MM.1S (cell line): ENCODE data around the gene ISX.

Source experiments
- DNase-seq: peaks from one replicate; pipeline ENCODE4 v3.0.0-alpha.2; 2015
- H2AFZ ChIP-seq: fragments of 300-600 bp; sonication (generic); 2 replicates; pipeline ENCODE4 v1.6.0; 2016; ENCODE audit warnings: antibody characterized with exemption, low read length
- H3F3A ChIP-seq: fragments of 300-600 bp; sonication (generic); 2 replicates; pipeline ENCODE4 v1.6.1; 2016; ENCODE audit warnings: mild to moderate bottlenecking, antibody characterized with exemption, low read length, moderate library complexity, mixed read lengths; ENCODE audit not compliant: insufficient read depth
- H3K27ac ChIP-seq: fragments of 300-600 bp; sonication (generic); 2 replicates; pipeline ENCODE4 v1.5.1; 2016; ENCODE audit warnings: mild to moderate bottlenecking, low read length
- H3K27me3 ChIP-seq: fragments of 300-600 bp; sonication (generic); replicated peaks from 2 replicates; pipeline ENCODE4 v1.6.0; 2016; ENCODE audit warnings: low read length; ENCODE audit not compliant: insufficient read depth
- H3K36me3 ChIP-seq: fragments of 300-600 bp; sonication (generic); replicated peaks from 2 replicates; pipeline ENCODE4 v1.6.1; 2016; ENCODE audit warnings: mild to moderate bottlenecking, low read length, mixed read lengths; ENCODE audit not compliant: insufficient read depth
- H3K4me1 ChIP-seq: fragments of 300-600 bp; sonication (generic); 2 replicates; pipeline ENCODE4 v1.6.1; 2016; ENCODE audit warnings: low read length, mixed read lengths
- H3K4me2 ChIP-seq: fragments of 300-600 bp; sonication (generic); 2 replicates; pipeline ENCODE4 v1.6.0; 2016; ENCODE audit warnings: low read depth, low read length
- H3K4me3 ChIP-seq: fragments of 300-600 bp; sonication (generic); 2 replicates; pipeline ENCODE4 v1.5.1; 2016; ENCODE audit warnings: low read length, mixed read lengths
- H3K79me2 ChIP-seq: fragments of 300-600 bp; sonication (generic); 2 replicates; pipeline ENCODE4 v1.6.1; 2016; ENCODE audit warnings: mixed run types, low read length, mixed read lengths
- H3K9ac ChIP-seq: fragments of 300-600 bp; sonication (generic); 2 replicates; pipeline ENCODE4 v1.6.1; 2016; ENCODE audit warnings: low read length, mixed read lengths
- H3K9me2 ChIP-seq: fragments of 300-600 bp; sonication (generic); replicated peaks from 2 replicates; pipeline ENCODE4 v1.6.1; 2016; ENCODE audit warnings: mild to moderate bottlenecking, low read length, mixed read lengths; ENCODE audit not compliant: insufficient read depth
- H3K9me3 ChIP-seq: fragments of 300-600 bp; sonication (generic); replicated peaks from 2 replicates; pipeline ENCODE4 v1.6.1; 2016; ENCODE audit warnings: mild to moderate bottlenecking, low read length, mixed read lengths; ENCODE audit not compliant: insufficient read depth
- H4K20me1 ChIP-seq: fragments of 300-600 bp; sonication (generic); 2 replicates; pipeline ENCODE4 v1.6.1; 2016; ENCODE audit warnings: mild to moderate bottlenecking, low read length, moderate library complexity, mixed read lengths; ENCODE audit not compliant: insufficient read depth
- EZH2 ChIP-seq: fragments of 300-600 bp; sonication (generic); optimal IDR thresholded peaks from 2 replicates; pipeline ENCODE3; 2017; ENCODE audit warnings: low read depth, mild to moderate bottlenecking, antibody characterized with exemption, low read length, mixed read lengths
- EZH2phosphoT487 ChIP-seq: fragments of 300-600 bp; sonication (generic); IDR thresholded peaks from 2 replicates; pipeline ENCODE4 v1.6.1; 2018; ENCODE audit warnings: antibody characterized with exemption, low read length
- TF ChIP-seq, protein P1 (sequence below): fragments of 300-600 bp; sonication (generic); IDR thresholded peaks from 2 replicates; pipeline ENCODE4 v1.5.1; 2016; ENCODE audit warnings: antibody characterized with exemption, low read length, mixed read lengths

ISX gene

DNA sequence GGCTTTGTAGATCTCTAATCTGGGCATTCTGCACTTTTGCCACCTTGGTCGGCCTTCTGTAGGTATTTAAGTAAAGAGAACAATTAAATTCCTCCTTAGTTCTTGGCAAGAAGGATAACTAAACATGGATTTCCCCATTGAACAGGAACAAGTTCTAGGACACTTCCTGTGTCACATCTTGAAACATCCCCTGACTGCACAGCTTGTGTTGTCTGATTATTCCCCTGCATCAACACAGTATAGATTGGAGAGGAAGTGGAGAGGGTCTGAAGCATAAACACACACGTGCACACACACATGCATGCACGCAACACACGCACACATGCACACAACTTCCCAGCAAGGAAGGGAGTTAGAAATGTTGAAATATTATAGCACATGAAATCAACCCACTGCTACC lies 8.6 kb downstream of the ISX start:
- Histone ChIP-seq H3K36me3 (no peaks in the 10 kb centered on the region), H3K9me2 (no peaks in the 10 kb centered on the region), H3K27me3 (no peaks in the 10 kb centered on the region), H3K4me1 (no peaks in the 10 kb centered on the region), H3K27ac (no peak overlapping the region), H3K4me3 (no peak overlapping the region), H3K9me3 (no peaks in the 10 kb centered on the region), H3K79me2 (no peaks in the 10 kb centered on the region), H4K20me1 (no peaks in the 10 kb centered on the region), H3K9ac (no peak overlapping the region), H3F3A (no peaks in the 10 kb centered on the region), H2AFZ (no peak overlapping the region), H3K4me2 (no peak overlapping the region)
- no peak for TF ChIP-seq EZH2phosphoT487
- TF ChIP-seq EZH2: no peak
- TF ChIP-seq, protein P1, sequence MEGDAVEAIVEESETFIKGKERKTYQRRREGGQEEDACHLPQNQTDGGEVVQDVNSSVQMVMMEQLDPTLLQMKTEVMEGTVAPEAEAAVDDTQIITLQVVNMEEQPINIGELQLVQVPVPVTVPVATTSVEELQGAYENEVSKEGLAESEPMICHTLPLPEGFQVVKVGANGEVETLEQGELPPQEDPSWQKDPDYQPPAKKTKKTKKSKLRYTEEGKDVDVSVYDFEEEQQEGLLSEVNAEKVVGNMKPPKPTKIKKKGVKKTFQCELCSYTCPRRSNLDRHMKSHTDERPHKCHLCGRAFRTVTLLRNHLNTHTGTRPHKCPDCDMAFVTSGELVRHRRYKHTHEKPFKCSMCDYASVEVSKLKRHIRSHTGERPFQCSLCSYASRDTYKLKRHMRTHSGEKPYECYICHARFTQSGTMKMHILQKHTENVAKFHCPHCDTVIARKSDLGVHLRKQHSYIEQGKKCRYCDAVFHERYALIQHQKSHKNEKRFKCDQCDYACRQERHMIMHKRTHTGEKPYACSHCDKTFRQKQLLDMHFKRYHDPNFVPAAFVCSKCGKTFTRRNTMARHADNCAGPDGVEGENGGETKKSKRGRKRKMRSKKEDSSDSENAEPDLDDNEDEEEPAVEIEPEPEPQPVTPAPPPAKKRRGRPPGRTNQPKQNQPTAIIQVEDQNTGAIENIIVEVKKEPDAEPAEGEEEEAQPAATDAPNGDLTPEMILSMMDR: no peak
- DNase-seq: no peak

DNA sequence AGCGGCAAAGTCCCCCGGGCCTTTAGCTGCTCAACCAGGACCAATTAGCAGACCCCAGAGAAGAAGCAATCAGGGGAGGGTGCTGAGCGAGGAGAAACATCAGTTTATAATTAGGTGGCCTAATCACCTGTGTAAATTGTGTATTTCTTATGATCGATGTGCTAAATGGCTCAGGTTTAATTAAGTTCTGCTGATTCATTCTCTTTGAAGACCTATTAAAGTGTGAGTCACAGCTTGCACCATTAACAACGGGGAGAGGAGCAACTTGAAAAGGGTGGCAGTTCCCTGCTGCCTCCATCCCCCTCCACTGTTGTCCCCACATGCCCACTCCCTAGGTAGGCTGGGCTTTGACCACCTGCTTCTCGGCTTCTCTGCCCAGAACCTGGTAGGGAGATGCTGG lies 10.7 kb downstream of the ISX start:
- no peaks in the 10 kb centered on the region for H3F3A ChIP-seq
- no peak for TF ChIP-seq EZH2
- TF ChIP-seq, protein P1: no peak
- no peak for TF ChIP-seq EZH2phosphoT487
- no peaks in the 10 kb centered on the region for H4K20me1 ChIP-seq
- no peak overlapping the region for H3K9ac ChIP-seq
- H3K4me1 ChIP-seq: no peaks in the 10 kb centered on the region
- H3K36me3 ChIP-seq: no peaks in the 10 kb centered on the region
- no peaks in the 10 kb centered on the region for H3K9me3 ChIP-seq
- H3K27ac ChIP-seq: no peak overlapping the region
- H3K79me2 ChIP-seq: no peaks in the 10 kb centered on the region
- no peak overlapping the region for H3K4me3 ChIP-seq
- H2AFZ ChIP-seq: no peak overlapping the region
- no peaks in the 10 kb centered on the region for H3K27me3 ChIP-seq
- no peak overlapping the region for H3K4me2 ChIP-seq
- no peak for DNase-seq
- H3K9me2 ChIP-seq: no peaks in the 10 kb centered on the region

DNA sequence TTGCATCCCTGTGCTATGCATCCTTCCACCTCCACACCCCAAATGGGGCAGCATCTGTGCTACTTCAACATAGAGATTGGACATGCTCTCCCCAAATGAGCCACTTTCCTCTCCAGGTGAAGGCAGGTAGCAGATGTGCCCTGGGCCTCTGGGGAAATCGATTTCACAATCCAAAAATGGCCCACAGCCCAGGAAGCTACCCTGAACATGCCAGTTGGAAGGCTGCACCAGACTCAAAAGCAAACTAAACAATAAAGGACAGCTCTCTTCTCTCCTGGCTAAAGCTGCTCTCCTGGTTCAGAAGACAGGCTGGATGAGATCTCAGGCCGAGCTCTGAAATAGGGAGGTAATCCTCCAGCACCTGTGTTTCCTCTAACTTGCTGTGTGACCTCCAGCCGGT lies 19.7 kb downstream of the ISX start:
- H3K4me2 ChIP-seq: no peak overlapping the region
- no peaks in the 10 kb centered on the region for H3F3A ChIP-seq
- peaks cover 8% of the 10 kb centered on the region for H3K4me1 ChIP-seq
- H3K36me3 ChIP-seq: no peaks in the 10 kb centered on the region
- DNase-seq: no peak
- H3K79me2 ChIP-seq: no peaks in the 10 kb centered on the region
- no peak overlapping the region for H3K9ac ChIP-seq
- H3K4me3 ChIP-seq: no peak overlapping the region
- no peaks in the 10 kb centered on the region for H4K20me1 ChIP-seq
- no peaks in the 10 kb centered on the region for H3K27me3 ChIP-seq
- H3K9me2 ChIP-seq: no peaks in the 10 kb centered on the region
- H3K27ac ChIP-seq: no peak overlapping the region
- no peak overlapping the region for H2AFZ ChIP-seq
- TF ChIP-seq EZH2phosphoT487: no peak
- TF ChIP-seq, protein P1: no peak
- no peak for TF ChIP-seq EZH2
- H3K9me3 ChIP-seq: no peaks in the 10 kb centered on the region

DNA sequence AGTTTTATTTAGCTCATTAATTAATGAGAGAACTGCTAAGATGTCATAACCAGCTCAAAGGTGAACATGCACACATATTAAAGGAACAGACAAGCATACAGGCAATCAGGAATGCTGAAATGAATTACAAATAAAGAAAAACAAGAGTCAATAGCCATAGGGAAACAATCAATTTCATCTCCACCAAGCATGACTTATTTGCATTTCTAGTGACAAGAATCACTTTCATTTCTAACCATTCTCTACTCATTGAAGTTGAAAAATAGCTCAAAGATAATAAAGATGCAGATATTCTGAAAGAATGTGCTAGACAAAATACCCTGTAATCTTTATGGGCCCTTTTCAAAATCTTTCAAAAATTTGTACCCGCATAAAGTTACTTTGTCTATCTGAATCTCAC lies 23.2 kb downstream of the ISX start:
- Histone ChIP-seq H3K4me1 (peaks cover 8% of the 10 kb centered on the region), H3K27ac (no peak overlapping the region), H3K79me2 (no peaks in the 10 kb centered on the region), H3K9me2 (no peaks in the 10 kb centered on the region), H3K9me3 (no peaks in the 10 kb centered on the region), H3K36me3 (no peaks in the 10 kb centered on the region), H3F3A (no peaks in the 10 kb centered on the region), H3K27me3 (no peaks in the 10 kb centered on the region), H3K4me3 (no peak overlapping the region), H2AFZ (no peak overlapping the region), H3K9ac (no peak overlapping the region), H4K20me1 (no peaks in the 10 kb centered on the region), H3K4me2 (peak overlapping the region; percentile 8; the same call in 1 of the 2 replicates)
- TF ChIP-seq EZH2phosphoT487 (no peak), EZH2 (no peak)
- TF ChIP-seq, protein P1: no peak
- no peak for DNase-seq
